Activated CD4-positive, alpha-beta T cell treated with anti-CD3 and anti-CD28 coated beads for 4 hours (primary cell): ENCODE data around the gene POLR3F.
"Not testable (repeated sequence)": the region's sequence is repeated elsewhere in the genome, so short reads cannot be mapped to it uniquely, and the experiment has no call there.

Experiments
- DNase-seq, 2 donors: peaks; one replicate each; pipeline ENCODE4 v3.0.0-alpha.2; 2020

The POLR3F gene

GRCh38 chr20:18506744-18507143, 39.6 kb downstream of the POLR3F start:
- peak; percentile 3 to 19 for DNase-seq

DNA sequence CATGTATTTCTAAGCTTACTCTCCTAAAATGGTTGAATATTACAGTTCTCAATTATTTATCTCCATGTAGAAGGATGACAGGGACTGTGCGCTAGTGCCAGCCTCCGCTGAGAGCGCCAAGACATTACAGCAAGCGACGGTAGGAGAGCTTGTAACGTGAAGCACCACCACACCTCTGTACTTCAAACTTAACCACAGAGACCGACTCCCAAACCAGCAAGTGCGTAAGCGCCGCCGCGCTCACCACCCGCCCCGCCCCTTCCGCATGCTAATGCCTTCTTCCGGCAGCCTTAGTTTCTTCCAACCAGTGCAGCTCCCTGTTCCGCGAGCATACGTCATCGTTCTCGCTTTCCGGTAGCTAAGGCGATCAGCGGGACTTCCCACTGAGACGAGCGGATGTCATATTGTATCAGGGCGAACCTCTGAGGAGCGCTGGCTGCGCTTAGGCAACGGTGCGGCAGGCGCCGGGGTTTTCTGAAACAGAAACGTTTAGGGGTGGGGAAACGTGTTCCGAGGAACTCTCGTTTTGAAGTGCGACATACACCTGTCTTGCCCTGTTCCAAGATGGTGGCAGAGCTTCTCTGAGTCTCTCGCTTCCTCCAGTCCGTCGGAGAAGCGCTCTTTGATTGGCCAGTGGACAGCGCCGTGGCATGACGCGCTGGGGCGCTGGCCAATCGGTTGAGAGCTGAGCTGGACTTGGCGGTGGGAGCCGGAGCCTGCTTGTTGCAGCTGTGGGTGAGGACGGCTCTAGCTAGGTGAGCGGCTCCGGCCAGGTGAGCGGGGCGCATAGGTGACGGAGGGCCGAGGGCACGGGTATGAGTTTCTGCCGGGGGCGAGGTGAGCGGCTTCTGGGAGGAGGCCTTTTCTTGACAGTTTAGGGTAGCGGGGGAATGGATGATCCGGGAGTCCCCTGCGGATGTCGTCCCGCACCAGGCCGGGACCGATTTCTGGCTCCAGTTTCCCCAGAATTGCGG, 40.3 kb downstream of the POLR3F start, which contains the start of gene SEC23B:
TSS of gene SEC23B (plus strand) at position 723 of the 974 bp plus-strand sequence. CDS start 2,896 bp downstream, outside the sequence.
- DNase-seq = peak; percentile 97 to 98

DNA sequence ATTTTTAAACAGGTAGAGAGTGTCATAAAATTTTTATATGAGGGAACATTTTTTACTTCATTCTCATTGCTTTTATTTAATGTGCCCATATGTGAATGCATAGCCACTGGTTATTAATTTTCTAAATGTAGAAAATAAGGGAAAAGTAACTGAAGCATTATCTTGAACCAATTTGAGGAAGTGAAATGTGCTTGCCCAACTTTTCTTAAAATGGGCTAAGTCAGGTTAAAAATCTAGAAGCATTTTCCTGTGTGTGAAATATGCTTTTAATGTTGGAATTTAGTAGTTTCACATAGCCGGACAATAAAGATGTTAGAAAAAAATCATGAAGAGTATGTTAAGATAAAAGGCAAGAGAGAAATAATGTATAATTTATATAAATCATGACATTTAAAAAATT, 44.4 kb downstream of the POLR3F start:
- no peak for DNase-seq

GRCh38 chr20:18513208-18513607, 46.0 kb downstream of the POLR3F start:
- DNase-seq = no peak

GRCh38 chr20:18514127-18514526, 46.9 kb downstream of the POLR3F start:
- no peak for DNase-seq

GRCh38 chr20:18515973-18516372, 48.8 kb downstream of the POLR3F start:
- DNase-seq = no peak

DNA sequence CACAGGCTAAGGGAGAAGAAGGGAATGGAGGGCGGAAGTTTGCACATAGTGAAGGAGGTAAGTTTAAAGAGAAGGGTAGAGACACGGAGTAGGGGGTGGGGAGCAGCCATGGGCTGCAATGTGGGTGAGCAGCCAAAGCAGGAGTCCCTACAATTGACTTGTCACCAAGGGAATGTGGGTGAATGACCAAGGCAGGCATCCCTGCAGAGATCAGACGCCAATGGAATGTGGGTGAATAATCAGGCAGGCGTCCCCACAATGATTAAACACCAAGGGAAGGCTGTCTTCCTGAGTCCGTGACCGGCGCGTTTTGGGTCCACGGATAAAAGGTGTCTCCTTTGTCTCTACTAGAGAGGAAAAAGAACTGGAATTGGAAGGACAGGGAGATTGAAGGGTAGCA, 54.9 kb downstream of the POLR3F start:
- not testable (repeated sequence) for DNase-seq

DNA sequence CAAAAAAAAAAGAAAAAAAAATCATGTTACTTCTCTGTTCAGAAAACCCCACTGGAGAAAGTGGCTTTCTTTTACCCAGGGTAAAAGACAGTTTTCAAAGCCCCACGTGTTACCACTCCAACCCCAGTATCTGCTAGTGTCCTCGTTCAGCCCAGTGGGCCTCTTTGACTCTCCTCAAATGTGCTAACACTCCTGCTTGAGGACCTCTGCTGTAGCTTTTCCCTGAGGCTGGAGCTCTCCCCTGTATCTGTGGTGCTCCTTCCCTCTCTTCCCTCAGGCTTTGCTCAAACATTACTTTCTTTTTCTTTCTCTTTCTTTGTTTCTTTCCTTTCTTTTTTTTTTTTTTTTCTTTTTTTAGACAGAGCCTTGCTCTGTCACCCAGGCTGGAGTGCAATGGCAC, 55.9 kb downstream of the POLR3F start:
- DNase-seq = no peak

- no peak for DNase-seq
Observed at GRCh38 chr20:18524646-18525045, 57.5 kb downstream of the POLR3F start.

DNA sequence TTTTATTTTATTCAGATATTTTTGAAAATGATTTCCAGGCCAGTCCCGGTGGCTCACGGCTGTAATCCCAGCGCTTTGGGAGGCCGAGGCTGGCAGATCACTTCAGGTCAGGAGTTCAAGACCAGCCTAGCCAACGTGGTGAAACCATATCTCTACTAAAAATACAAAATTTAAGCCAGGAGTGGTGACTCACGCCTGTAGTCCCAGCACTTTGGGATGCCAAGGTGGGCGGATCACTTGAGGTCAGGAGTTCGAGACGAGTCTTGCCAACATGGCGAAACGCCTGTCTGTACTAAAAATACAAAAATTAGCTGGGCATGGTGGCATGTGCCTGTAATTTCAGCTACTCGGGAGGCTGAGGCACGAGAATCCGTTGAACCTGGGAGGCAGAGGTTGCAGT, 59.6 kb downstream of the POLR3F start:
- not testable (repeated sequence) for DNase-seq

DNA sequence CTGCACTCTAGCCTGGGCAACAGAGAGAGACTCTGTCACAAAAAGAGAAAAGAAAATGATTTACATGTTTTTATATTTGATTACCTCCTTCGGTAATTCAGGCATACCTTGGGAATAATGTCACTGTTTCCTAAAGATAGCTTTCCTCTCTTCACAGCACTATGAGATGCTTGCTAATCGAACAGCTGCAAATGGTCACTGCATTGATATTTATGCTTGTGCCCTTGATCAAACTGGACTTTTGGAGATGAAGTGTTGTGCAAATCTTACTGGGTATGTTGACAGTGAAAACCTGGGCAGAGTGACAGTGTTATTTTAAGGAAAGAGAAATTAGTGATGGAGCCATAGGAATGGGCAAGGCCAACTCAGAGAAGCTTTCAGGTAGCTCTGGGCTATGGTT, 60.1 kb downstream of the POLR3F start:
- DNase-seq = no peak

DNA sequence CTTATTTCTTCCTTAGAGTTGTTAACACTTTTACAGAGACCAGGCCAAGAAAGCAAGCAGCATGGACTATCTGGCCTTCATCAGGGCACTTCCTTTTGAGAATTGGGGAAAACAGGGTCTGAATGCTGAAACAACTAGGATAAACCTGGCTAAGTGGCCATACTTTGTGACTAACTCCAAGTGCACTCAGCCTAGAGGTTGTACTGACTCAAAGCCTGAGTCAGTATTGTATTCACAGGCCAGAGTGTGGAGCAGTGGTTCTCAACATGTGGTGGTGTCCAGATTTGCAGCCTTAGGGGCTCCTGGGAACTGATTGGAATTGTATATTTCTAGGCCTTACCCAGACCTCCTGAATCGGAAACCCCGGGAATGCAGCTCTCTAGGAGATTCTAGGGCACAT, 60.6 kb downstream of the POLR3F start:
- DNase-seq = no peak

- no peak for DNase-seq
Observed at GRCh38 chr20:18529041-18529440, 61.9 kb downstream of the POLR3F start.

DNA sequence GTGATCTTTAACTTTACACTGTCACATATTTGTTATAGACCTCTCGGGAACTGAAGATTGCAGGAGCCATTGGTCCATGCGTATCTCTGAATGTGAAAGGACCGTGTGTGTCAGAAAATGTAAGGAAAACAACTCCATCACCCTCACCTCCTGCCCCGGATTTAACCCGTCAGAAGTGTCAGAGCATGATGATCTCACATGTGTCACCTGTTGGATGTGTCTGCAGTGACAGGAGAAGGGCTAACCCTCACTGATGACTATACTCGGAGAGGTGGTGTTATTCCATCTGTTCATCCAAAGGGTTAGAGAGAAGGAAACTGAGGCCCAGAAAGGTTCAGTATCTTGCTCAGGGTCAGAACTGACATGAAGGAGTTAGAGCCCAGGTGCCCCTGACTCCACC, 65.4 kb downstream of the POLR3F start:
- no peak for DNase-seq

DNA sequence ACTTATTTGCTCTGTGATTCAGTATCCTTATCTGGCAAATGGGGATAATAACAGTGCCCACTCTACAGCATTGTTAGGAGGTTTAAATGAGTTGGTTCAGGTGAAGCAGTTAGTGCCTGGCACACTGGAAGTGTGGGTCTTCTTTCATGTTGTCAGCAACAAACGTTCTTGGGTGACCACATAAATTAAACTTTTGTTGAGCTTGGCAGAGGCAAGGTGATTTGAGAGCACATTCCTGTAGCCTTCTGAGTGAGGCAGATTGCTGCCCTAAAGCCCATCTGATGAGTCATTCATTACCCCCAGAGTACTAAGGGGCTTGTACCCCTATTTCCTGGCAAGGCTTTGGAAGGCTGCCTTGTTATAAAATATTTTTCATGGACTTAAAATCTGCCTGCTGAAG, 66.3 kb downstream of the POLR3F start:
- DNase-seq = no peak

DNA sequence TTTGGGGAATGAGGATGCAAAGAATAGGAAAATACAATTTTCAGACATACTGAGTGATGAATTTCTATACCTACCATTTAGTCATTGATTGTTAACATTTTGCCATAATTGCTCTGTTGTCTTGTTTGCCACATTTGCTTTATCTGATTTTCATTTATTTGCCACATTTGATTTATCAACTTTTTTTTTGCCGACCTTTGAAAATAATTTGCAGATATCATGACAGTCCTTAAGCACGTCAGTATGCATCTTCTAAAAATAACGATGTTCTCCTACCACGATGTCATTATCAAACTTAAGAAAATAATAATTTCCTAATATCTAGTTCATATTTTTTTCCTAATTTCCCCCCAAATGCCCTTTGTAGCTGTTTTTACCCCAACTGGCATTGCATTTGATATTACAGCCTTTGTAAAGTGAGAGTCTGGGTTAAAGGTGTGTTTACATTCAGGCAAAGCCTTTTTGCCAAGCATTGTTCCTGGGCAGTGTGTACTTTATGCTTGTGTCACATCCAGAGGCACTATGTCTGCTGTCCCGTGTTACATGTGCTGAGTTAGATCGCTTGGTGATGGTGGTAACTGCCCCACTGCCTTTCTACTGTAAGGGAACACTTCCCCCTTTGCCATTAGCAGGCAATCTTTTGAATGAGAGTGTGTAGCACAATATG, 66.9 kb downstream of the POLR3F start:
- no peak for DNase-seq
